ENCODE results near the gene ADCY1.

- no peak for TF ChIP-seq CTCF (IDR thresholded peaks at IDR 0.05)
- no peak for TF ChIP-seq POLR2A (IDR thresholded peaks at IDR 0.05)
Measured at GRCh38 chr7:45657890-45658715, 83.9 kb downstream of the ADCY1 start.

Measured in Peyer's patch (tissue), 4 donors.